ENCODE measurements around the gene FHIT. TPM values are rescaled to one million over a fixed set of nuclear protein-coding genes. Genes with fewer than 3 reads are reported as not detected.
A peak's percentile ranks its signal among the peaks of the same experiment; 100 is the strongest.

The FHIT gene
- total RNA-seq, 1 donor from 2014 or later, result 5.7 TPM

DNA sequence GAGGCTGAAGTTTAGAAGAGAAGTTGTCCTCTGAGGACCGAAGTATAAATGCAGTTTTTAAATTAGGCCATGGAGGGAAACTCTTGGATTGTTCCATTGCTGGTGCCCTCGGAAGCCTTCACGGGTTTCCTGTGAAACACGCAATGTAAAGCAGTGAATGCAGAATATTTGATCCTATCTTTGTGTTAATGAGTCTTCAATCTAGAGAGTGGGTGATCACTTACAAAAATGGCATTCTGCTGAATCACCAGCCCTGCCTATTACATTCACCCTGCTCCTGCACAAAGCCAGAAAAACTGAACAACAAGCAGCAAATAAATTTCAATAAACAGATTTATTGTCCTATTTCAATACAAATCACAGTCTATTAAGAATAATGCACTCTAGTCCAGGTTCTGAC lies 1063.9 kb downstream of the FHIT start:
- TF ChIP-seq EZH2 (IDR thresholded peaks at IDR 0.05) (no peak), EZH2phosphoT487 (IDR thresholded peaks at IDR 0.05) (no peak)
- TF ChIP-seq, protein P1, sequence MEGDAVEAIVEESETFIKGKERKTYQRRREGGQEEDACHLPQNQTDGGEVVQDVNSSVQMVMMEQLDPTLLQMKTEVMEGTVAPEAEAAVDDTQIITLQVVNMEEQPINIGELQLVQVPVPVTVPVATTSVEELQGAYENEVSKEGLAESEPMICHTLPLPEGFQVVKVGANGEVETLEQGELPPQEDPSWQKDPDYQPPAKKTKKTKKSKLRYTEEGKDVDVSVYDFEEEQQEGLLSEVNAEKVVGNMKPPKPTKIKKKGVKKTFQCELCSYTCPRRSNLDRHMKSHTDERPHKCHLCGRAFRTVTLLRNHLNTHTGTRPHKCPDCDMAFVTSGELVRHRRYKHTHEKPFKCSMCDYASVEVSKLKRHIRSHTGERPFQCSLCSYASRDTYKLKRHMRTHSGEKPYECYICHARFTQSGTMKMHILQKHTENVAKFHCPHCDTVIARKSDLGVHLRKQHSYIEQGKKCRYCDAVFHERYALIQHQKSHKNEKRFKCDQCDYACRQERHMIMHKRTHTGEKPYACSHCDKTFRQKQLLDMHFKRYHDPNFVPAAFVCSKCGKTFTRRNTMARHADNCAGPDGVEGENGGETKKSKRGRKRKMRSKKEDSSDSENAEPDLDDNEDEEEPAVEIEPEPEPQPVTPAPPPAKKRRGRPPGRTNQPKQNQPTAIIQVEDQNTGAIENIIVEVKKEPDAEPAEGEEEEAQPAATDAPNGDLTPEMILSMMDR (IDR thresholded peaks at IDR 0.05), result no peak
- H3K9ac ChIP-seq, result no peak overlapping the region
- Mint-ChIP-seq H3K4me3 (no peak overlapping the region), H3K27ac (no peak overlapping the region), H3K36me3 (no peaks in the 10 kb centered on the region), H3K27me3 (ENCODE audit: insufficient read depth, low read depth) (peaks cover under 1% of the 10 kb centered on the region), H3K9me3 (no peaks in the 10 kb centered on the region), H3K4me1 (peaks cover 11% of the 10 kb centered on the region)
- H3K4me1 ChIP-seq, result peaks cover 16% of the 10 kb centered on the region
- no peaks in the 10 kb centered on the region for H3K79me2 ChIP-seq (ENCODE audit: low read depth)
- H3K36me3 ChIP-seq, result no peaks in the 10 kb centered on the region
- H3K9me3 ChIP-seq (ENCODE audit: low read depth), result no peaks in the 10 kb centered on the region
- H3K4me3 ChIP-seq, result no peak overlapping the region
- no peaks in the 10 kb centered on the region for H4K20me1 ChIP-seq (ENCODE audit: low read depth)
- H2AFZ ChIP-seq (replicated peaks), result peak overlapping the region; percentile 12
- H3K4me2 ChIP-seq, result no peak overlapping the region
- no peak for DNase-seq (ENCODE audit: low spot score)
- H3K27me3 ChIP-seq, result no peaks in the 10 kb centered on the region
- H3F3A ChIP-seq (ENCODE audit: low read depth), result no peaks in the 10 kb centered on the region
- no peak overlapping the region for H3K27ac ChIP-seq

DNA sequence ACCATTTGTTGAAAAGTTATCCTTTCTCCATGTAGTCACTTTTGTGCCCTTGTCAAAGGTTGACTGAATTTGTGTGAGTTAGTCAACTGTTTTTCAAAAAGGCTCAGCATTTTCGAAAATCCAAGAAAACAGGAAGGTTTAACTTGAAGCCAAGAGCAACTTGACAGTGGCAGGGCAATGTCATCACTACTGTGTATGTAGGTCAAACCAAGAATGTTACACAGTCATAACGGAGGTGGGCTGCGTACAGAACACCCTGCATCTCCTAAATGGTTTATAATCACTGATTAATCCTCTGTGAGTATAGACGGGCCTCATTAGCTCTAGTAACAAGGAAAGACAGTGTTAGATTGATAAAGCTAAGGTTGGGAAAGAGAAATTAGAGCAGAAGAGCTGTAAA lies 1064.9 kb downstream of the FHIT start:
- no peaks in the 10 kb centered on the region for H3K36me3 ChIP-seq
- H4K20me1 ChIP-seq (ENCODE audit: low read depth), result no peaks in the 10 kb centered on the region
- peaks cover 16% of the 10 kb centered on the region for H3K4me1 ChIP-seq
- Mint-ChIP-seq H3K27me3 (ENCODE audit: insufficient read depth, low read depth) (peaks cover 2% of the 10 kb centered on the region), H3K9me3 (no peaks in the 10 kb centered on the region), H3K4me1 (peaks cover 11% of the 10 kb centered on the region), H3K4me3 (no peak overlapping the region), H3K27ac (no peak overlapping the region), H3K36me3 (no peaks in the 10 kb centered on the region)
- H3K27ac ChIP-seq, result no peak overlapping the region
- no peak overlapping the region for H2AFZ ChIP-seq (replicated peaks)
- H3K9me3 ChIP-seq (ENCODE audit: low read depth), result no peaks in the 10 kb centered on the region
- no peaks in the 10 kb centered on the region for H3K79me2 ChIP-seq (ENCODE audit: low read depth)
- no peak overlapping the region for H3K9ac ChIP-seq
- no peak overlapping the region for H3K4me2 ChIP-seq
- no peaks in the 10 kb centered on the region for H3F3A ChIP-seq (ENCODE audit: low read depth)
- H3K27me3 ChIP-seq, result no peaks in the 10 kb centered on the region
- TF ChIP-seq EZH2phosphoT487 (IDR thresholded peaks at IDR 0.05), result no peak
- TF ChIP-seq EZH2 (IDR thresholded peaks at IDR 0.05), result no peak
- DNase-seq (ENCODE audit: low spot score), result no peak
- H3K4me3 ChIP-seq, result no peak overlapping the region

DNA sequence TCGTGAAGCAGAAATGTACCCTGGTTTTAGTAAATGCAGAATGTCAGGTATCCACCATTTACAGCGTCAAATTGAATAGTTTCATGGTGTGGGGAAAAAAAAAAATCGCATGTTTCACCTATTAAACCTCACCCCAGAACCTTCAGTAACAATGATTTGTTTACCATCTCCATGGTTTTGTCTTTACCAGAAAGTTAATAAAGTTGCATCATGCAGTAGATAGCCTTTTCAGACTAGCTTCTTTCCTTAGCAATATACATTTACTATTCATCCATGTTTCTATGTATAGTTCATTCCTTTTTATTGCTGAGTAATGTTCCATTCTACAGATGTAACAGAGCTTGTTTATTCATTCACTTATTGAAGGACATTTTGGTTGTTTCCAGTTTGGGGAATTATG lies 1066.1 kb downstream of the FHIT start:
- Histone ChIP-seq H3K4me1 (peaks cover 20% of the 10 kb centered on the region), H3K79me2 (ENCODE audit: low read depth) (no peaks in the 10 kb centered on the region), H3K9ac (no peak overlapping the region), H3K4me2 (no peak overlapping the region), H4K20me1 (ENCODE audit: low read depth) (no peaks in the 10 kb centered on the region), H3K36me3 (no peaks in the 10 kb centered on the region), H3F3A (ENCODE audit: low read depth) (no peaks in the 10 kb centered on the region), H3K27me3 (no peaks in the 10 kb centered on the region), H3K9me3 (ENCODE audit: low read depth) (no peaks in the 10 kb centered on the region), H3K4me3 (no peak overlapping the region), H3K27ac (no peak overlapping the region), H2AFZ (replicated peaks) (no peak overlapping the region)
- no peaks in the 10 kb centered on the region for H3K9me3 Mint-ChIP-seq
- TF ChIP-seq, protein P1 (IDR thresholded peaks at IDR 0.05), result no peak
- TF ChIP-seq EZH2phosphoT487 (IDR thresholded peaks at IDR 0.05) (no peak), EZH2 (IDR thresholded peaks at IDR 0.05) (no peak)
- H3K27me3 Mint-ChIP-seq (ENCODE audit: insufficient read depth, low read depth), result peaks cover 2% of the 10 kb centered on the region
- H3K4me3 Mint-ChIP-seq, result no peak overlapping the region
- H3K27ac Mint-ChIP-seq, result no peak overlapping the region
- DNase-seq (ENCODE audit: low spot score), result no peak
- H3K4me1 Mint-ChIP-seq, result peaks cover 11% of the 10 kb centered on the region
- no peaks in the 10 kb centered on the region for H3K36me3 Mint-ChIP-seq

DNA sequence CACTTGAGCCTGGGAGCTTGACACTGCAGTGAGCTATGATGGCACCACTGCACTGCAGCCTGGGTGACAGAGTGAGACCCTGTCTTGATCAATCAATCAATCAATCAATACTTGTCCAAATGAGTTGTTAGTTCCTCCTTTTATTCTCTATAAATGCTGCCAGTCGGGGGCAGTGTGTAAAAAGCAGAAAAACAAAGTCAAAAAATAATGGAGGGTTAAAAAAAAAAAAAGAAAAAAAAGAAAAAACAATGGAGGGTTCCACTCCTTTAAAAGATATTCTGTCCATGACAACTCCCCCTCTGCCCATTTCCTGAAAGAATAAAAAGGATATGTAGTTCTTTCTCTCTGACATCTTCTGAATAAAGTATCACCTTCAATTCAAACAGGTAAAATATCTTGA lies 1068.6 kb downstream of the FHIT start:
- H3K36me3 ChIP-seq, result no peaks in the 10 kb centered on the region
- no peaks in the 10 kb centered on the region for H3F3A ChIP-seq (ENCODE audit: low read depth)
- peaks cover 2% of the 10 kb centered on the region for H3K27me3 Mint-ChIP-seq (ENCODE audit: insufficient read depth, low read depth)
- no peaks in the 10 kb centered on the region for H3K9me3 ChIP-seq (ENCODE audit: low read depth)
- H4K20me1 ChIP-seq (ENCODE audit: low read depth), result no peaks in the 10 kb centered on the region
- peaks cover 4% of the 10 kb centered on the region for H3K4me1 ChIP-seq
- H3K4me1 Mint-ChIP-seq, result no peaks in the 10 kb centered on the region
- no peak overlapping the region for H3K4me2 ChIP-seq
- no peaks in the 10 kb centered on the region for H3K27me3 ChIP-seq
- H3K4me3 ChIP-seq, result no peak overlapping the region
- H3K27ac ChIP-seq, result no peak overlapping the region
- H3K9me3 Mint-ChIP-seq, result no peaks in the 10 kb centered on the region
- no peak overlapping the region for H2AFZ ChIP-seq (replicated peaks)
- no peaks in the 10 kb centered on the region for H3K79me2 ChIP-seq (ENCODE audit: low read depth)
- no peak overlapping the region for H3K27ac Mint-ChIP-seq
- TF ChIP-seq, protein P1 (IDR thresholded peaks at IDR 0.05), result peak; percentile 14
- TF ChIP-seq EZH2phosphoT487 (IDR thresholded peaks at IDR 0.05), result no peak
- no peak overlapping the region for H3K9ac ChIP-seq
- no peaks in the 10 kb centered on the region for H3K36me3 Mint-ChIP-seq
- DNase-seq (ENCODE audit: low spot score), result no peak
- H3K4me3 Mint-ChIP-seq, result no peak overlapping the region

Measured in neural progenitor cell (in vitro differentiated cells).